GM23338 (cell line): ENCODE results near the gene PRKCD. TPM values are rescaled to one million over a fixed set of nuclear protein-coding genes. Genes with fewer than 3 reads are reported as not detected.

ENCODE experiments used
- ATAC-seq: fragments of 200-7000 bp; cut with Tn5 transposase; 3 replicates; pipeline ENCODE4 v1.9.1; 2020
- DNase-seq: peaks from one replicate; pipeline ENCODE4 v3.0.0-alpha.2; 2015; ENCODE audit warnings: low spot score
- H2AFZ ChIP-seq: fragments of 200-600 bp; sonication (generic); 2 replicates; pipeline ENCODE4 v1.8.0; 2016; ENCODE audit warnings: antibody characterized with exemption, mild to moderate bottlenecking, moderate library complexity
- H3F3A ChIP-seq: fragments of 200-600 bp; sonication (generic); replicated peaks from 2 replicates; pipeline ENCODE4 v1.8.0; 2017; ENCODE audit warnings: antibody characterized with exemption, mixed run types, low read depth
- H3K27ac ChIP-seq: fragments of 200-600 bp; sonication (generic); 2 replicates; pipeline ENCODE4 v1.6.1; 2016; ENCODE audit warnings: low read depth
- H3K27me3 ChIP-seq: fragments of 200-600 bp; sonication (generic); 2 replicates; pipeline ENCODE4 v1.8.0; 2016; ENCODE audit warnings: mild to moderate bottlenecking, mixed run types, moderate library complexity; ENCODE audit not compliant: insufficient read depth
- H3K36me3 ChIP-seq: fragments of 200-600 bp; sonication (generic); 2 replicates; pipeline ENCODE4 v1.8.0; 2016; ENCODE audit warnings: mild to moderate bottlenecking; ENCODE audit not compliant: insufficient read depth
- H3K4me1 ChIP-seq: fragments of 200-600 bp; sonication (generic); 2 replicates; pipeline ENCODE4 v1.8.0; 2016; ENCODE audit warnings: mild to moderate bottlenecking, moderate library complexity; ENCODE audit not compliant: insufficient read depth
- H3K4me2 ChIP-seq: fragments of 200-600 bp; sonication (generic); 2 replicates; pipeline ENCODE4 v1.7.1; 2017; ENCODE audit warnings: mixed run types
- H3K4me3 ChIP-seq: fragments of 200-600 bp; sonication (generic); 2 replicates; pipeline ENCODE4 v1.6.1; 2016; ENCODE audit warnings: mixed run types
- H3K79me2 ChIP-seq: fragments of 200-600 bp; sonication (generic); replicated peaks from 2 replicates; pipeline ENCODE4 v1.8.0; 2017; ENCODE audit warnings: mild to moderate bottlenecking; ENCODE audit not compliant: insufficient read depth
- H3K9me2 ChIP-seq: fragments of 200-600 bp; sonication (generic); 2 replicates; pipeline ENCODE4 v1.8.0; 2017; ENCODE audit not compliant: insufficient read depth
- H4K20me1 ChIP-seq: fragments of 200-600 bp; sonication (generic); replicated peaks from 2 replicates; pipeline ENCODE4 v1.8.0; 2017; ENCODE audit warnings: mild to moderate bottlenecking; ENCODE audit not compliant: insufficient read depth
- H3K27ac Mint-ChIP-seq: 2 replicates; pipeline ENCODE4 v1.8.0; 2020; ENCODE audit warnings: inconsistent platforms, mild to moderate bottlenecking, moderate library complexity, mixed read lengths
- H3K27me3 Mint-ChIP-seq: 3 replicates; pipeline ENCODE4 v1.8.0; 2022; ENCODE audit warnings: low read depth, mild to moderate bottlenecking, moderate library complexity, mixed read lengths, inconsistent platforms; ENCODE audit not compliant: insufficient read depth, poor library complexity
- H3K36me3 Mint-ChIP-seq: 3 replicates; pipeline ENCODE4 v1.8.0; 2021; ENCODE audit warnings: low read depth, mild to moderate bottlenecking, inconsistent platforms, moderate library complexity, mixed read lengths
- H3K4me1 Mint-ChIP-seq: 3 replicates; pipeline ENCODE4 v1.8.0; 2020; ENCODE audit warnings: mild to moderate bottlenecking, inconsistent platforms, mixed read lengths
- H3K4me3 Mint-ChIP-seq: 3 replicates; pipeline ENCODE4 v1.8.0; 2021; ENCODE audit warnings: moderate library complexity, mild to moderate bottlenecking, inconsistent platforms, mixed read lengths
- H3K9me3 Mint-ChIP-seq: 3 replicates; pipeline ENCODE4 v1.8.0; 2020; ENCODE audit warnings: moderate library complexity, mild to moderate bottlenecking, inconsistent platforms, mixed read lengths
- CREB1 ChIP-seq: fragments of 250-450 bp; sonication (Bioruptor Pico); IDR thresholded peaks from 2 replicates; pipeline ENCODE4 v1.5.0; 2020; ENCODE audit warnings: low read depth, mild to moderate bottlenecking, moderate library complexity
- ETS1 ChIP-seq: IDR thresholded peaks from 2 replicates; pipeline ENCODE4 v1.6.1; 2016; ENCODE audit warnings: antibody characterized with exemption
- EZH2 ChIP-seq: fragments of 200-600 bp; sonication (generic); IDR thresholded peaks from one replicate; pipeline ENCODE4 v1.8.0; 2017; ENCODE audit warnings: antibody characterized with exemption, mild to moderate bottlenecking, low read depth; ENCODE audit not compliant: unreplicated experiment
- EZH2phosphoT487 ChIP-seq: fragments of 200-600 bp; sonication (generic); IDR thresholded peaks from one replicate; pipeline ENCODE4 v1.8.1; 2018; ENCODE audit warnings: antibody characterized with exemption; ENCODE audit not compliant: unreplicated experiment
- JUNB ChIP-seq: IDR thresholded peaks from one replicate; pipeline ENCODE4 v1.6.1; 2016; ENCODE audit warnings: antibody characterized with exemption; ENCODE audit not compliant: unreplicated experiment
- NANOG ChIP-seq: IDR thresholded peaks from 2 replicates; pipeline ENCODE4 v1.6.1; 2016; ENCODE audit warnings: antibody characterized with exemption, borderline replicate concordance
- POLR2AphosphoS5 ChIP-seq: IDR thresholded peaks from 2 replicates; pipeline ENCODE4 v1.6.1; 2016; ENCODE audit warnings: antibody characterized with exemption, low read depth
- REST ChIP-seq: IDR thresholded peaks from one replicate; pipeline ENCODE4 v1.6.1; 2018; ENCODE audit warnings: antibody characterized with exemption; ENCODE audit not compliant: unreplicated experiment
- STAT1 ChIP-seq: IDR thresholded peaks from one replicate; pipeline ENCODE4 v1.6.1; 2016; ENCODE audit warnings: antibody characterized with exemption; ENCODE audit not compliant: unreplicated experiment
- ZNF114 ChIP-seq: fragments of 250-450 bp; sonication (Bioruptor Pico); IDR thresholded peaks from 2 replicates; pipeline ENCODE4 v1.5.0; 2020; ENCODE audit warnings: mild to moderate bottlenecking, moderate library complexity
- ZNF331 ChIP-seq: fragments of 250-450 bp; sonication (Bioruptor Pico); IDR thresholded peaks from 2 replicates; pipeline ENCODE4 v1.5.0; 2020; ENCODE audit warnings: low read depth, mild to moderate bottlenecking, moderate library complexity
- polyA plus RNA-seq: library from polyadenylated mRNA; unstranded; fragments of >200 nt; fragmentation: Nextera tagmentation; extraction: Ambion mirVana; gene quantifications from 2 replicates; pipeline ENCODE4 v1.2.1, GENCODE V29; 2016
- total RNA-seq: library from RNA; depleted of rRNA; stranded (reverse); fragments of >200 nt; shearing (Covaris generic); gene quantifications from 2 replicates; pipeline ENCODE4 v1.2.3, GENCODE V29; 2014
- TF ChIP-seq, protein P1 (sequence below), 2 experiments: fragments of 200-600 bp in 1 of 2; sonication (generic) in 1 of 2; conservative IDR thresholded peaks; 2 replicates each; pipeline versions ENCODE4 v1.5.1 to v1.6.1; 2016 to 2017; ENCODE audit warnings: antibody characterized with exemption in 2 of 2, low read depth in 2 of 2, mild to moderate bottlenecking in 2 of 2, moderate library complexity in 1 of 2
- TF ChIP-seq, protein P2 (sequence below): fragments of 250-450 bp; sonication (Bioruptor Pico); IDR thresholded peaks from 2 replicates; pipeline ENCODE4 v1.5.0; 2020; ENCODE audit warnings: mild to moderate bottlenecking, moderate library complexity

PRKCD gene
- total and polyA plus RNA-seq, 2 experiments from 2014 or later, result 11.3 to 11.8 TPM

GRCh38 chr3:53168175-53168923 lies 7.3 kb downstream of the PRKCD start:
- H3K4me3 Mint-ChIP-seq, result no peak overlapping the region
- ATAC-seq, result peak; percentile 6
- Histone ChIP-seq H3K27ac (no peak overlapping the region), H2AFZ (no peak overlapping the region), H3K4me2 (no peak overlapping the region; the same call in 1 of the 2 replicates), H3K27me3 (no peaks in the 10 kb centered on the region), H3K4me1 (peaks cover 18% of the 10 kb centered on the region), H3F3A (no peaks in the 10 kb centered on the region), H3K4me3 (no peak overlapping the region), H3K36me3 (no peaks in the 10 kb centered on the region), H4K20me1 (peaks cover 7% of the 10 kb centered on the region), H3K79me2 (peaks cover 4% of the 10 kb centered on the region; the same call in 1 of the 2 replicates), H3K9me2 (no peaks in the 10 kb centered on the region)
- no peaks in the 10 kb centered on the region; the same call in 2 of the 3 replicates for H3K9me3 Mint-ChIP-seq
- H3K36me3 Mint-ChIP-seq, result no peaks in the 10 kb centered on the region; the same call in 2 of the 3 replicates
- DNase-seq, result no peak
- TF ChIP-seq, protein P1, sequence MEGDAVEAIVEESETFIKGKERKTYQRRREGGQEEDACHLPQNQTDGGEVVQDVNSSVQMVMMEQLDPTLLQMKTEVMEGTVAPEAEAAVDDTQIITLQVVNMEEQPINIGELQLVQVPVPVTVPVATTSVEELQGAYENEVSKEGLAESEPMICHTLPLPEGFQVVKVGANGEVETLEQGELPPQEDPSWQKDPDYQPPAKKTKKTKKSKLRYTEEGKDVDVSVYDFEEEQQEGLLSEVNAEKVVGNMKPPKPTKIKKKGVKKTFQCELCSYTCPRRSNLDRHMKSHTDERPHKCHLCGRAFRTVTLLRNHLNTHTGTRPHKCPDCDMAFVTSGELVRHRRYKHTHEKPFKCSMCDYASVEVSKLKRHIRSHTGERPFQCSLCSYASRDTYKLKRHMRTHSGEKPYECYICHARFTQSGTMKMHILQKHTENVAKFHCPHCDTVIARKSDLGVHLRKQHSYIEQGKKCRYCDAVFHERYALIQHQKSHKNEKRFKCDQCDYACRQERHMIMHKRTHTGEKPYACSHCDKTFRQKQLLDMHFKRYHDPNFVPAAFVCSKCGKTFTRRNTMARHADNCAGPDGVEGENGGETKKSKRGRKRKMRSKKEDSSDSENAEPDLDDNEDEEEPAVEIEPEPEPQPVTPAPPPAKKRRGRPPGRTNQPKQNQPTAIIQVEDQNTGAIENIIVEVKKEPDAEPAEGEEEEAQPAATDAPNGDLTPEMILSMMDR (conservative IDR thresholded peaks at IDR 0.05; ENCODE audit: low read depth in 2 of 2), result no peak
- TF ChIP-seq REST (no peak), STAT1 (no peak), EZH2phosphoT487 (no peak), POLR2AphosphoS5 (no peak), ZNF331 (CRISPR knock-in tag) (no peak), CREB1 (CRISPR knock-in tag) (no peak), ETS1 (no peak), ZNF114 (CRISPR knock-in tag) (no peak), JUNB (no peak), EZH2 (no peak), NANOG (no peak)
- TF ChIP-seq, protein P2, sequence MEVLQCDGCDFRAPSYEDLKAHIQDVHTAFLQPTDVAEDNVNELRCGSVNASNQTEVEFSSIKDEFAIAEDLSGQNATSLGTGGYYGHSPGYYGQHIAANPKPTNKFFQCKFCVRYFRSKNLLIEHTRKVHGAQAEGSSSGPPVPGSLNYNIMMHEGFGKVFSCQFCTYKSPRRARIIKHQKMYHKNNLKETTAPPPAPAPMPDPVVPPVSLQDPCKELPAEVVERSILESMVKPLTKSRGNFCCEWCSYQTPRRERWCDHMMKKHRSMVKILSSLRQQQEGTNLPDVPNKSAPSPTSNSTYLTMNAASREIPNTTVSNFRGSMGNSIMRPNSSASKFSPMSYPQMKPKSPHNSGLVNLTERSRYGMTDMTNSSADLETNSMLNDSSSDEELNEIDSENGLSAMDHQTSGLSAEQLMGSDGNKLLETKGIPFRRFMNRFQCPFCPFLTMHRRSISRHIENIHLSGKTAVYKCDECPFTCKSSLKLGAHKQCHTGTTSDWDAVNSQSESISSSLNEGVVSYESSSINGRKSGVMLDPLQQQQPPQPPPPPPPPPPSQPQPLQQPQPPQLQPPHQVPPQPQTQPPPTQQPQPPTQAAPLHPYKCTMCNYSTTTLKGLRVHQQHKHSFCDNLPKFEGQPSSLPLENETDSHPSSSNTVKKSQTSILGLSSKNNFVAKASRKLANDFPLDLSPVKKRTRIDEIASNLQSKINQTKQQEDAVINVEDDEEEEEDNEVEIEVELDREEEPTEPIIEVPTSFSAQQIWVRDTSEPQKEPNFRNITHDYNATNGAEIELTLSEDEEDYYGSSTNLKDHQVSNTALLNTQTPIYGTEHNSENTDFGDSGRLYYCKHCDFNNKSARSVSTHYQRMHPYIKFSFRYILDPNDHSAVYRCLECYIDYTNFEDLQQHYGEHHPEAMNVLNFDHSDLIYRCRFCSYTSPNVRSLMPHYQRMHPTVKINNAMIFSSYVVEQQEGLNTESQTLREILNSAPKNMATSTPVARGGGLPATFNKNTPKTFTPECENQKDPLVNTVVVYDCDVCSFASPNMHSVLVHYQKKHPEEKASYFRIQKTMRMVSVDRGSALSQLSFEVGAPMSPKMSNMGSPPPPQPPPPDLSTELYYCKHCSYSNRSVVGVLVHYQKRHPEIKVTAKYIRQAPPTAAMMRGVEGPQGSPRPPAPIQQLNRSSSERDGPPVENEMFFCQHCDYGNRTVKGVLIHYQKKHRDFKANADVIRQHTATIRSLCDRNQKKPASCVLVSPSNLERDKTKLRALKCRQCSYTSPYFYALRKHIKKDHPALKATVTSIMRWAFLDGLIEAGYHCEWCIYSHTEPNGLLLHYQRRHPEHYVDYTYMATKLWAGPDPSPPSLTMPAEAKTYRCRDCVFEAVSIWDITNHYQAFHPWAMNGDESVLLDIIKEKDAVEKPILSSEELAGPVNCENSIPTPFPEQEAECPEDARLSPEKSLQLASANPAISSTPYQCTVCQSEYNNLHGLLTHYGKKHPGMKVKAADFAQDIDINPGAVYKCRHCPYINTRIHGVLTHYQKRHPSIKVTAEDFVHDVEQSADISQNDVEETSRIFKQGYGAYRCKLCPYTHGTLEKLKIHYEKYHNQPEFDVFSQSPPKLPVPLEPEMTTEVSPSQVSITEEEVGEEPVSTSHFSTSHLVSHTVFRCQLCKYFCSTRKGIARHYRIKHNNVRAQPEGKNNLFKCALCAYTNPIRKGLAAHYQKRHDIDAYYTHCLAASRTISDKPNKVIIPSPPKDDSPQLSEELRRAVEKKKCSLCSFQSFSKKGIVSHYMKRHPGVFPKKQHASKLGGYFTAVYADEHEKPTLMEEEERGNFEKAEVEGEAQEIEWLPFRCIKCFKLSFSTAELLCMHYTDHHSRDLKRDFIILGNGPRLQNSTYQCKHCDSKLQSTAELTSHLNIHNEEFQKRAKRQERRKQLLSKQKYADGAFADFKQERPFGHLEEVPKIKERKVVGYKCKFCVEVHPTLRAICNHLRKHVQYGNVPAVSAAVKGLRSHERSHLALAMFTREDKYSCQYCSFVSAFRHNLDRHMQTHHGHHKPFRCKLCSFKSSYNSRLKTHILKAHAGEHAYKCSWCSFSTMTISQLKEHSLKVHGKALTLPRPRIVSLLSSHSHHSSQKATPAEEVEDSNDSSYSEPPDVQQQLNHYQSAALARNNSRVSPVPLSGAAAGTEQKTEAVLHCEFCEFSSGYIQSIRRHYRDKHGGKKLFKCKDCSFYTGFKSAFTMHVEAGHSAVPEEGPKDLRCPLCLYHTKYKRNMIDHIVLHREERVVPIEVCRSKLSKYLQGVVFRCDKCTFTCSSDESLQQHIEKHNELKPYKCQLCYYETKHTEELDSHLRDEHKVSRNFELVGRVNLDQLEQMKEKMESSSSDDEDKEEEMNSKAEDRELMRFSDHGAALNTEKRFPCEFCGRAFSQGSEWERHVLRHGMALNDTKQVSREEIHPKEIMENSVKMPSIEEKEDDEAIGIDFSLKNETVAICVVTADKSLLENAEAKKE (CRISPR knock-in tag), result no peak
- no peak overlapping the region for H3K27ac Mint-ChIP-seq
- peaks cover 53% of the 10 kb centered on the region for H3K4me1 Mint-ChIP-seq
- H3K27me3 Mint-ChIP-seq, result peaks cover 9% of the 10 kb centered on the region
